ENCODE data around the gene AFTPH.

Gene AFTPH

GRCh38 chr2:64538764-64539433 is 14.8 kb downstream of the AFTPH start:
- Histone ChIP-seq H3K27ac (ENCODE audit: insufficient read depth, low read depth, low read length, poor library complexity, severe bottlenecking) (no peak overlapping the region), H3K36me3 (ENCODE audit: control insufficient read depth, insufficient read depth, low read length) (no peaks in the 10 kb centered on the region), H3K27me3 (ENCODE audit: control insufficient read depth, insufficient read depth, low read length, poor library complexity, severe bottlenecking) (no peaks in the 10 kb centered on the region), H3K9me3 (ENCODE audit: control insufficient read depth, low read length) (no peaks in the 10 kb centered on the region), H3K4me3 (ENCODE audit: insufficient read depth, low read depth, low read length) (no peak overlapping the region), H3K4me1 (ENCODE audit: control insufficient read depth, insufficient read depth, low read length) (no peaks in the 10 kb centered on the region)
- 73 to 77% methylated on average over 3 of the region's 3 CpGs for WGBS, 2 experiments

DNA sequence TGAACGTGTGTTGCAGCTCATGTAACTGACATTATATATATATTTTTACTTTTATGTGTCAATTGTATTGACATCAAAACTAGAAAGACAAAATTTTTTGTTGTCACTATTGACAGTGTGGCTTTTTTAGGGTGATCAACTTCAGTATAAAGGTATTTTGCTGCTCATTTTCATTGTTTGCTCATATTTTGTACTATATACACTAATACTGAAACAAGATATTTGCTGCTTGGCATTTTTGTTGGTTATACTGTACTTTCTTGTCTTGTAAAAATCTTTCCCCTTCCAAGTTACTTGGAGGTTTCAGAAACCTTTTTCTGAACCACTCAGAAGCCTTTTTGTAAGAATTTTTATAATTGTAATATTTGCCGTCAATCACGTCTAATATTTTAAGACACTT is 16.5 kb downstream of the AFTPH start:
- Histone ChIP-seq H3K4me1 (ENCODE audit: control insufficient read depth, insufficient read depth, low read length) (no peaks in the 10 kb centered on the region), H3K9me3 (ENCODE audit: control insufficient read depth, low read length) (no peaks in the 10 kb centered on the region), H3K27me3 (ENCODE audit: control insufficient read depth, insufficient read depth, low read length, poor library complexity, severe bottlenecking) (no peaks in the 10 kb centered on the region), H3K36me3 (ENCODE audit: control insufficient read depth, insufficient read depth, low read length) (no peaks in the 10 kb centered on the region), H3K27ac (ENCODE audit: insufficient read depth, low read depth, low read length, poor library complexity, severe bottlenecking) (no peak overlapping the region), H3K4me3 (ENCODE audit: insufficient read depth, low read depth, low read length) (no peak overlapping the region)
- 100% methylated on average over 1 of the region's 3 CpGs; no CpG with 5 or more reads in 1 of the 2 experiments for WGBS, 2 experiments

- H3K27me3 ChIP-seq (ENCODE audit: control insufficient read depth, insufficient read depth, low read length, poor library complexity, severe bottlenecking): no peaks in the 10 kb centered on the region
Observed at GRCh38 chr2:64541547-64541946, 17.4 kb downstream of the AFTPH start.

DNA sequence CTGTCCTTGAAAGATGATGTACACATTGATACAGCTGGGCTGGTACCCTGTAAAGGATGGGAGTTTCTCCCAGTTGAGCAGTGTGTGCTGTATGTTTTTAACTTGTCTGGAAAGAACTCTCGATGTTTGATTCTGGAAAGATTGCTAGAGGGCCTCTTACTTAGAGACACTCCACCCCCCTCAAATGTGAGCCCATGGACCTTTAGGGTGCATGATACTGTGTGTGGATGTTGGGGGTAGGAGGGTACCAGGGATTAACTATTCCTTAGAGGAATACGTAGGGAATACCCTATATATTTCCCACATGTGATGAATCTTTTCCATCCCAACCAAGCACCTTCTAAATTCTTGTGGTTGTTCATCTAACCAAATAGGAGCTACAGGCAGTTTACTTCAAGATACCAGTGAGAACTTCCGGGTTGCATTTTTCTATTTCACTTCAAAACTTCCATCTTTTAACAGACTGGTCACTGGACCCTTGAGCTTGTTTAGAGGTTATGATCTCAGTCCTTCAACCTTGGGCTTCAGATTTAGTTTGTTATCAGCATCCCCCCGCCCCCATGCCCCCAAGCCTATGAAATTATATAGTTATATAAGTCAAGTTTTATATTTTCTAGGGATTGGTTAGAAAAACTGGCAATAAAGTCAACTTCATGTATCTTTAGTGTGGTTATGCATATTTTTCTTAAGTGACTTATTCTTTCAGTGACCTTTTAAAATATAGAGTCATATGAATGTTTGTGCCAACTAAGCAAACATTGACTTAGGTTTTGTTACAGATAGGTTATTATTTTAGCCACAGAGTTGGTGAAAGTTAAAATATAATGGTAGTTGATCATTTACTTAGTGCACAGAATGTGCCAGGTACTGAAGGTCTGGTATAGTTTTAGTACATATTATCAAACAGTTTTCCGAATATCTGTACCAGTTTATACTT is 18.2 kb downstream of the AFTPH start:
- 80 to 85% methylated on average over 3 of the region's 5 CpGs for WGBS, 2 experiments
- Histone ChIP-seq H3K9me3 (ENCODE audit: control insufficient read depth, low read length) (no peaks in the 10 kb centered on the region), H3K27ac (ENCODE audit: insufficient read depth, low read depth, low read length, poor library complexity, severe bottlenecking) (no peak overlapping the region), H3K36me3 (ENCODE audit: control insufficient read depth, insufficient read depth, low read length) (no peaks in the 10 kb centered on the region), H3K4me3 (ENCODE audit: insufficient read depth, low read depth, low read length) (no peak overlapping the region), H3K27me3 (ENCODE audit: control insufficient read depth, insufficient read depth, low read length, poor library complexity, severe bottlenecking) (no peaks in the 10 kb centered on the region), H3K4me1 (ENCODE audit: control insufficient read depth, insufficient read depth, low read length) (no peaks in the 10 kb centered on the region)

More at GRCh38 chr2:64541547-64541946, 17.4 kb downstream of the AFTPH start:
- Histone ChIP-seq H3K4me1 (ENCODE audit: control insufficient read depth, insufficient read depth, low read length) (no peaks in the 10 kb centered on the region), H3K27ac (ENCODE audit: insufficient read depth, low read depth, low read length, poor library complexity, severe bottlenecking) (no peak overlapping the region), H3K9me3 (ENCODE audit: control insufficient read depth, low read length) (no peaks in the 10 kb centered on the region), H3K4me3 (ENCODE audit: insufficient read depth, low read depth, low read length) (no peak overlapping the region), H3K36me3 (ENCODE audit: control insufficient read depth, insufficient read depth, low read length) (no peaks in the 10 kb centered on the region)
- WGBS, 2 experiments: no CpG with 5 or more reads among the region's 2 CpGs

- H3K27ac ChIP-seq (ENCODE audit: insufficient read depth, low read depth, low read length, poor library complexity, severe bottlenecking): no peak overlapping the region
- H3K27me3 ChIP-seq (ENCODE audit: control insufficient read depth, insufficient read depth, low read length, poor library complexity, severe bottlenecking): no peaks in the 10 kb centered on the region
- H3K4me1 ChIP-seq (ENCODE audit: control insufficient read depth, insufficient read depth, low read length): no peaks in the 10 kb centered on the region
- H3K9me3 ChIP-seq (ENCODE audit: control insufficient read depth, low read length): no peaks in the 10 kb centered on the region
- H3K4me3 ChIP-seq (ENCODE audit: insufficient read depth, low read depth, low read length): no peak overlapping the region
- no peaks in the 10 kb centered on the region for H3K36me3 ChIP-seq (ENCODE audit: control insufficient read depth, insufficient read depth, low read length)
Observed at GRCh38 chr2:64543008-64543697, 19.0 kb downstream of the AFTPH start.

- Histone ChIP-seq H3K4me3 (ENCODE audit: insufficient read depth, low read depth, low read length) (no peak overlapping the region), H3K4me1 (ENCODE audit: control insufficient read depth, insufficient read depth, low read length) (no peaks in the 10 kb centered on the region), H3K9me3 (ENCODE audit: control insufficient read depth, low read length) (peaks cover 3% of the 10 kb centered on the region), H3K36me3 (ENCODE audit: control insufficient read depth, insufficient read depth, low read length) (no peaks in the 10 kb centered on the region), H3K27ac (ENCODE audit: insufficient read depth, low read depth, low read length, poor library complexity, severe bottlenecking) (no peak overlapping the region), H3K27me3 (ENCODE audit: control insufficient read depth, insufficient read depth, low read length, poor library complexity, severe bottlenecking) (no peaks in the 10 kb centered on the region)
- WGBS, 2 experiments: 89 to 96% methylated on average over 3 of the region's 3 CpGs
Observed at GRCh38 chr2:64548761-64549160, 24.6 kb downstream of the AFTPH start.

DNA sequence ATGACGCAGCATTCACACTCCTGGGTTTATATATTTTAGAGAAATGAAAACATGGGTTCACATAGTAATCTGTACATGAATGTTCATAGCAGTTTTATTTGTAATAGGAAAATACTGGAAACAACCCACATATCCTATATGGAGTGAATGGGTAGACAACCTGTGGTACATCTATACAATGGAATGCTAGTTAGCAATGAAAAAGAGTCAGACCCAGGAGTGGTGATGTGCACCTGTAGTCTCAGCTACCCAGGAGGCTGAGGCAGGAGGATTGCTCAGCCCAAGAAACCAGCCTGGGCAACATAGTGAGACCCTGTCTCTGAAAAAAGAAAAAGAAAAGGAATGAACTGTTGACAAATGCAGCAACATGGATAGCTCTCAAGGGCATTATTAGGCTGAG is 25.9 kb downstream of the AFTPH start:
- H3K27me3 ChIP-seq (ENCODE audit: control insufficient read depth, insufficient read depth, low read length, poor library complexity, severe bottlenecking): no peaks in the 10 kb centered on the region
- no peak overlapping the region for H3K27ac ChIP-seq (ENCODE audit: insufficient read depth, low read depth, low read length, poor library complexity, severe bottlenecking)
- WGBS, 2 experiments: 90% methylated on average over 1 of the region's 1 CpG; no CpG with 5 or more reads in 1 of the 2 experiments
- H3K36me3 ChIP-seq (ENCODE audit: control insufficient read depth, insufficient read depth, low read length): no peaks in the 10 kb centered on the region
- H3K9me3 ChIP-seq (ENCODE audit: control insufficient read depth, low read length): peaks cover 3% of the 10 kb centered on the region
- H3K4me3 ChIP-seq (ENCODE audit: insufficient read depth, low read depth, low read length): no peak overlapping the region
- H3K4me1 ChIP-seq (ENCODE audit: control insufficient read depth, insufficient read depth, low read length): no peaks in the 10 kb centered on the region

- Histone ChIP-seq H3K36me3 (ENCODE audit: control insufficient read depth, insufficient read depth, low read length) (no peaks in the 10 kb centered on the region), H3K4me1 (ENCODE audit: control insufficient read depth, insufficient read depth, low read length) (no peaks in the 10 kb centered on the region), H3K27ac (ENCODE audit: insufficient read depth, low read depth, low read length, poor library complexity, severe bottlenecking) (no peak overlapping the region), H3K27me3 (ENCODE audit: control insufficient read depth, insufficient read depth, low read length, poor library complexity, severe bottlenecking) (no peaks in the 10 kb centered on the region), H3K9me3 (ENCODE audit: control insufficient read depth, low read length) (peaks cover 3% of the 10 kb centered on the region), H3K4me3 (ENCODE audit: insufficient read depth, low read depth, low read length) (no peak overlapping the region)
- 94 to 100% methylated on average over 1 of the region's 1 CpG for WGBS, 2 experiments
Observed at GRCh38 chr2:64551851-64552250, 27.7 kb downstream of the AFTPH start.

GRCh38 chr2:64554117-64554516 is 30.0 kb downstream of the AFTPH start:
- Histone ChIP-seq H3K36me3 (ENCODE audit: control insufficient read depth, insufficient read depth, low read length) (no peaks in the 10 kb centered on the region), H3K9me3 (ENCODE audit: control insufficient read depth, low read length) (peaks cover 3% of the 10 kb centered on the region), H3K27ac (ENCODE audit: insufficient read depth, low read depth, low read length, poor library complexity, severe bottlenecking) (no peak overlapping the region), H3K27me3 (ENCODE audit: control insufficient read depth, insufficient read depth, low read length, poor library complexity, severe bottlenecking) (no peaks in the 10 kb centered on the region), H3K4me1 (ENCODE audit: control insufficient read depth, insufficient read depth, low read length) (no peaks in the 10 kb centered on the region), H3K4me3 (ENCODE audit: insufficient read depth, low read depth, low read length) (no peak overlapping the region)

Data from ectodermal cell (in vitro differentiated cells).